NCI-H510A treated with DMSO at 0.1 percent for 48 hours (cell line): Measurements from ENCODE around the gene ZNF682.
A peak's percentile ranks its signal among the peaks of the same experiment; 100 is the strongest.
"Not testable (repeated sequence)": the region's sequence is repeated elsewhere in the genome, so short reads cannot be mapped to it uniquely, and the experiment has no call there.

Experiments
- DNase-seq: peaks from one replicate; lab custom pipeline; 2025; lab: John Stamatoyannopoulos, UW

ZNF682 gene

DNA sequence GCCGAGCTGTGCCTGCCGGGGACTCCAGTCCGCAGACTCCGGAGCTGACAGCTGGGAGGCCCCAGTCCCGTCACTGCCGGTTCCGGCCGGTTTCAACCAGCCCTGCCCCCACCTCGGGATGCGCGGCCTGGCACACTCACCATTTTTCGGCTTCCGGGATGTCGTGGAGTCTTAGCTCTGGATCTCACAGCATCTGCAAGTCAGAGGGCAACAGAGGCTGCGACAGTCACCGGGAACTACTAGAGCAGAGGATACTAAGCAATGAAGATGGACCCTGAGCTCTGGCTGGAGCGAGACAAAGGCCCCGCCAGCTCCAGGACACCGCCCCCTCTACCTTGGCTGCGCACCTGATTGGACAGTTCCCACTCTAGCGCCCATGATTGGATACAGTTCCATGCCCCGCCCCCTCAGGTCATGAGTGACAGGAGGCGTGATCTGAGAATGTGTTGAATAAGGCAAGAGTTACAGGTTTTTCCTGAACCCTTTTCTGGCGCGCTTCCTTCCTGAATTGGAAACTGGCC, at the start of gene ZNF682:
Gene ZNF682 (minus strand): TSS at position 303 of the 521 bp plus-strand sequence. CDS start 160 bp downstream, at position 143.
- peak; percentile 76 for DNase-seq

DNA sequence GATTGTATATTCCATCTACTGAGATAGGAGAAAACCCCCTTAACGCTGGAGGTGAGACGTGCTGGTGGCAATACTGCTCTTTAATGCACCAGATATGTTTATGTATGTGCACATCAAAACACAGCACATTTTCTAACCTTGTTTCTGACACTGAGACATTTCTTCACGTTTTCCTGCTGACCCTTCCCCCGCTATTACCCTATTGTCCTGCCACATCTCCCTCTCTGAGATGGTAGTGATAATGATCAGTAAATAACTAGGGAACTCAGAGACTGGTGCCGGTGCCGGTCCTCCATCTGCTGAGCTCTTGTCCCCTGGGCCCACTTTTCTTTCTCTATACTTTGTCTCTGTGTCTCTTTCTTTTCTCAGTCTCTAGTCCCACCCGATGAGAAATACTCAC, 43.6 kb upstream of the ZNF682 start:
- DNase-seq = not testable (repeated sequence)

DNA sequence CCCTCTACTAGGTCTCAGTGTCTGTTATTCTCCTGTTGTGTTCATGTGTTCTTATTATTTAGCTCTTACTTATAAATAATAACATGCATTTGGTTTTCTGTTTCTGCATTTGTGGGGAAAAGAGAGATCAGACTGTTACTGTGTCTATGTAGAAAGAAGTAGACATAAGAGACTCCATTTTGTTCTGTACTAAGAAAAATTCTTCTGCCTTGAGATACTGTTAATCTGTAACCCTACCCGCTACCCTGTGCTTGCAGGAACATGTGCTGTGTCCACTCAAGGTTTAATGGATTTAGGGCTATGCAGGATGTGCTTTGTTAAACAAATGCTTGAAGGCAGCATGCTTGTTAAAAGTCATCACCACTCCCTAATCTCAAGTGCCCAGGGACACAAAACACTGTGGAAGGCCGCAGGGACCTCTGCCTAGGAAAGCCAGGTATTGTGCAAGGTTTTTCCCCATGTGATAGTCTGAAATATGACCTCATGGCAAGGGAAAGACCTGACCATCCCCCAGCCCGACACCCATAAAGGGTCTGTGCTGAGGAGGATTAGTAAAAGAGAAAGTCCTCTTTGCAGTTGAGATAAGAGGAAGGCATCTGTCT, 43.0 kb upstream of the ZNF682 start:
- DNase-seq = not testable (repeated sequence)

DNA sequence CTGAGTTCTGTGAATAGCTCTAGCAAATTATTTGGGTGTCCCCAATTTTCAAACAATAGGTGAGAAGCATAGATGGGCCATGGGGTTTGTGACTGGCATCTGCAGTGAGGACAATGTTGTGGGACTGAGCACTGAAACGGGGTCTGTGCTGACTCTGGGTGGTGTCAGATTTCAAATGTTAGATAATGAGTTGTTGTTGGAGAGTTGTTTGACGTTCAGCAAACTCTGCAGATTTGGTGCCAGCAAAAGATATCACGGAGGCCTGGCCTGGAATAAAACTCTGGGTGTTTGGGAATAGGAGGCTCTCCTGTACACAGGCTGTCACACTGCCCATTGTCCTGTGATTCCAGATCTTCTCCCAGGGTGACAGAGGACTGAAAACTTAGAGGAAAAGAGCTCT, 41.4 kb upstream of the ZNF682 start:
- no peak for DNase-seq

DNA sequence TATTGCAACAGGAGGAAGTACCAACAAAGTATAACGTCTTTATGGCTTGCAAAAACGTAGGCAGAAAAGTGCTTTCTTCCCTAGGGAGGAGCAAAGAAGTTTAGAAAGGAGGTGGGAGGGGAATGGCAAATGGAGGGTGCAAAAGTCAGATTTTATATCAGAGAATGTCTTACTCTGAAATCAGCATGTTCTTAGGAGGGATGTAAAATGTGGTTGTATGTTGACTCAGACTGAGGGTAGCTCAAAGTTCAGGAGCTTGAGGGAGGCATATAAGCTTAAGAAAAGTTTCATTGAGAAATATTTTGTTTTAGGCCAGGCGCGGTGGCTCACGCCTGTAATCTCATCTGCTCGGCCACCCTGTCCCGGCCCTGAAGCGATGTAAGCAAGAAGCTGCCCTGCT, 40.2 kb upstream of the ZNF682 start:
- no peak for DNase-seq

DNA sequence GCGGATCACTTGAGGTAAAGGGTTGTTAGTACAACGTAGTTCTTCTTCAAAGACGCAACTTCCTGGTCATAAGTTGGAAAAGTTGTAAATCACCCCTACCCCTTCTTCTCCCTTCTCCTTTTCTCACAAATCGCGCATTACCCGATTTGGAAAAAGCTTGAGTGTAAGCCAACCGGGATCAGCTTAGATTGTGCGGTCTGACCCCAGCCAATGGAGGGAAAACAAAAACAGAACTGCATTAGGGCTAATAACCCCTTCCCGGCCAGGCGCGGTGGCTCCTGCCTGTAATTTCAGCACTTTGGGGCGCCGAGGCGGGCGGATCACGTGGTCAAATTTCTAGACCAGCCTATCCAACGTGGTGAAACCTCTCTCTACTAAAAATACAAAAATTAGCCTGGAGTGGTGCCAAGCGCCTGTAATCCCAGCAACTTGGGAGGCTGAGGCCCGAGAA, 39.3 kb upstream of the ZNF682 start:
- no peak for DNase-seq

DNA sequence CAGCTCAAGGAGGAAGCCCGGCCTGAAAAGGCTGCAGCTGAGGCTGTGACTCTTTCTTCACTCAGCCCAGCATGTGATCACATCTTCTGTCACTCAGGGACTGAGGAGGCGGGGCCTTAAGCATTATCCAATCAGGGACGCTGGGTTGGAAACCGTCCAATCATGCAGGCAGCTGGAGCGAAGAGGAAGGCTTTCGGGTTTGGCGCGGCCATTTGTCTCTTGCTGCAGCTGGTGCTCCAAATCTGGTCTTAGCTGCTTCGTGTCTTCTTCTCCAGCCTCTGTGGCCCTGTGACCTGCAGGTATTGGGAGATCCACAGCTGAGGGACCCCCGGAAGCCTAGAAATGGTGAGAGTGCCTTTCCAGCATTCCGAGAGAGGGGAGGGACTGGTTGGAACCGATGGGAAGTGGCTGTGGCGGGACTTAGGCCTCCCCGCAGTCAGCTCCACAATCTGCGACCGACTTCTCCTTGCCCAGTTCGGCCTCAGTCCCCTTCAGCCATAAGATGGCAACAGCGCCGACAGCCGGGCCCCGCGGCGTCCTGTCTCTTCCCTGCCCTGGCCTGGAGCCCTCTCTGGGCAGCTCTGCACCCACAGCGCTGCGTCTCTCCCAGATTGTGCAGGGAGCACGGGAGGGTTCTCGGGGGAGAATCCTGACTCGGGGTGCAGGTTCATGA, 38.6 kb upstream of the ZNF682 start, which contains the start of gene ZNF90:
Gene ZNF90 (plus strand): TSS at position 210 of the 673 bp plus-strand sequence. CDS start 133 bp downstream, at position 343.
- peak; percentile 38 for DNase-seq

DNA sequence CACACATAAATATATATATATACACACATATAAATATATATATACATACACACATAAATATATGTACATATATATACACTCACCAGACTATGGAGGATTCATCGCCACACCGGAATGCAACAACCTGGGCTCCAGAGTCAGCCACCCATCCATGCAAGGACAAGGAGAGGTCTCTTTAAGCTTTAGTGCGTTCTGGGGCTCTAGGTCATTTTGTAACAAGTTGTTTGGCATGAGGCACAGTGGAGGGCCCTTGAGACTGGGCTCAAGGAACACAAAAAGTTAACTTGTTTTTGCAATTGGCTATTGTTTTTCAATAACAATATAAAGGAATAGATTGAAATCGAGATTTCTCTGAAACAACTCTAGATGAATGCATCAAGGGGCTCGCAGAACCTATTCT, 33.6 kb upstream of the ZNF682 start:
- no peak for DNase-seq

DNA sequence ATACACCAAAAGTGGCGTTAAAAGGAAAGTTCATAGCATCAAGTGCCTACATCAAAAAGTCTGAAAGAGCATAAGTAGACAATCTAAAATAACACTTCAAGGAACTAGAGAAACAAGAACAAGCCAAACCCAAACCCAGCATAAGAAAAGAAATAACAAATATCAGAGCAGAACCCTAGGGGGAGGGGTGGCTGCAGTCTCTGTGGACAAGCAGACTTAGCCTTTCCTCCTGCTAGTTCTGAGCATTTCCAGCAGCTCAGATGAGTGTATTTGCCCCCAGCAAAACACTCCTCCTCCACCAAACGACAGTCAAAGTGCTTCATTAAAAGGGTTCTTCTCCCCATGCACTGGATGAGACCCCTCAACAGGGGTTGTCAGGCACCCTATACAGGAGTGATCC, 31.4 kb upstream of the ZNF682 start:
- DNase-seq = no peak

DNA sequence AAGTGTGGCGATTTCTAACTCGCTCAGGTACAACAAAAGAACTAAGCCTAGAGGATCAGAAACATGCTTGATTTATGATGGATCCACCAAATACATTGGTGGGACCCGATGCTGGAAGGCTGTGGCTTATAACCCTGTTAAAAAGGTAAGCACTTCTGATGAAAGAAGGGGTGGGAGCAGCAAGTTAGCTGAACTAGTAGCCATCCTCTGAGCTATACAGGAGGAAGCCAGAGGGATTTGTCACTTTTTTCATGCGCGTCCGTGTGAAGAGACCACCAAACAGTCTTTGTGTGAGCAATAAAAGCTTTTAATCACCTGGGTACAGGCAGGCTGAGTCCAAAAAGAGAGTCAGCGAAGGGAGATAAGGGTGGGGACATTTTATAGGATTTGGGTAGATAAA, 29.3 kb upstream of the ZNF682 start:
- not testable (repeated sequence) for DNase-seq

DNA sequence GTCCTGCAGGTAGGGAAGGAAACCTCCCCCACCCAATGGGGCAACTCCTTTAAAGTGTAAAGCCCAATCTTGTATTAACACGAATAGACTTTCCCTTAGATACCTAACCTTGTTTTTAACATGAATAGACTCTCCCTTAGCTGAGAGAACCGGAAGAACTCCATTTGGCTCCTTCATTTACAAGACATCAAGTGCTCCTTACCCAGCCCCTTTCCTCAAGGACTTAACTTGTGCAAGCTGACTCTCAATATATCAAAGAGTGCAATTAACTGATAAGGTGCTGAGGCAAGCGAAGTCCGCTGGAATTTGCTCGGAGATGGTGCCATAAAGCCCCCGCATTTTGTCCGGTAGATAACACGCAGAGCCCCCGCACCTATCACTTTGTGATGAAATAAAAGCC, 28.6 kb upstream of the ZNF682 start:
- no peak for DNase-seq

DNA sequence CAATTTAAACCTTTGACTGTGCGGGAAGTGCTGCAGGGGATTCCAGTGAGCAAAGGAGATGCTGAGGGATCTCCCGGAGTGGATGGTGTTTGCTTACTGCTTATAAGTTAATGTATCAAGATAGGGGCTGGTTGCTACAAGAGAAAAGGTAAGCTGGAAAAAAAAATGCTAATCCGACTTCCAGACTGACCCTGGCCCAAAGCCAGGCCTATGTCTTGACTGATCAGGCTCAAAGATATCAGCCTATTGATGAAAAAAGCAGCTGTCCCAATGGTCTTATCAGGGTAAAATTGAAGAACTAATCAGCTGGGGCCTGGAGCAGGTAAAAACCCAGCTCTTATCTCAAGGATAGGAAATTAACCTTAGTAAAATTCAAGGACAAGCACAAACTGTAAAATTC, 27.6 kb upstream of the ZNF682 start:
- no peak for DNase-seq

DNA sequence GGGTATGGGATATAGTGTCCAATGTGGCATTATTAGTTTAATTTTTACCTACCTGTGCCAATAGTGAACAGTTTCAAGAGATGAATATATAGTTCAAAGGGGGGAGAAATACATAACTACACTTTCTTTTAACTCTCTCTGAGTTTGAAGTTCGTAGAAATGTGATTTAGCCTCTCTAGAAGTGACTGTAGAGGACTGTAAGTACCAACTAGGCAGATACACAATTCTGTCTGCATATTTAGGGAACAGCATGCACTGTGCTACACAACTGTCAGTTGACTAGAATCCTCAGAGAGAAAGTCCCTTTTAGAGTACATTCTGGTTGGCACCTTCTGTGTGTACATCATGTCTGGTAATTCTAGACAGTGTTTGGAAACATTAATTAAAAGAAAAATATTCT, 21.0 kb upstream of the ZNF682 start:
- no peak for DNase-seq

DNA sequence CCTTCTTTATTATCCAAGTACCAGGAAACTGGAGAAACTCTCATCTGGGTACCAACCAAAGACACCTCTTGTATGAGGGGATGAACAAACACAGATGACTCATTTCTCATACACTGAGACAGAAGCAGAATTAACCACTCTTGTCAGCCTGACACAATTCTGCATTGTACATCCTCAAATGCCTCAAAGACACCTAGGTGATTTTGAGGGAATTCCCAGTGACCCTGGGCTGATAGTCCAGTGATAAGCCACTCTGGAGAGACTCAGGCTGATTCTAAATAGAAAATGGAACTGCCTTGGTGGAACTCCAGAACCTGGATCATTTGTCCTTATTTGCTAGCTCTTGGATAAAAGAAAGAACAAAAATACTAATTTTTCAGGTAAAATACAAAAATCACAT, 19.4 kb upstream of the ZNF682 start:
- not testable (repeated sequence) for DNase-seq

DNA sequence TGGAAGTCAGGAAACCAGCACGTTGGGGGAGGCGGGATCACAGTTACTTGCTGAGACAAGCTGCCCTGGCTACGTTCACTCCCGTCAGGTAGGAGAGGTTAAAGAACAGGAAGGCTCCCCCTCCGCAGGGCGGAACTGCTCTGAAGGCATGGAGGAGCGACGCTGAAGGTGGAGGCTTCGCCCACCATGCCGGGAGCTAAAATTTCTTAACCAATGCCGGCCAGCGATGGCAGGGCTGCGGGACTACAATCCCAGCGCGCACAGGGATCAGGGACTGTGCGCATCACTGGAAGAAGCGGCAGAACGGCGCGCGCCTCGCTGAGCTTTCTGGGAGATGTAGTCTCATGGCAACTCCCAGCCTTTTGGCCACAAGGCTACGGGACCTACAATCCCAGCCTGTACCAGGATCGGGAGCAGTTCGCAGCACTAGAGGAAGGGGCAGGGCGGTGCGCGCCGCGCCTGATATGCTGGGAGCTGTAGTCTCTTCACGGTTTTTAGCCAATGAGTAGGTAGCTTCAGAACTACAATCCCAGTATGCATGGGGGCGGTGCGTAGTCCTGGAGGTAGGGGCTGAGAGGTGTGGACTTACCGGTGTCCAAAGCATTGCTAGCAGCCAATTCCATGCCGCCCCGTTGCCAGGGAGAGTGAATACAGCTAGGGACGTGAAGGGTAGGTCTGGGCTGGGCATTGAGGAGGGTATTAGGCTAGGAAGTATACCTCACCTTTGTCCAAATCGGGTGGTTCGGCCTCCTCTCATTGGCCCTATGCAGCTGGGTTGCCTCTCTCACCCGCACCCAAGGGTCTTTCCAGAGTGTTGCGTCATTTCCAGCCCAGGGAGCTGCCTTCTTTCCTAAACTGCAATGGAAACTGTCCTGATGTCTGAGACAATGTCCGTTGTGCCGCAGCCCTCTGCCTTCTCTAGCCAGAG, 12.8 kb upstream of the ZNF682 start:
- DNase-seq = peak; percentile 88

DNA sequence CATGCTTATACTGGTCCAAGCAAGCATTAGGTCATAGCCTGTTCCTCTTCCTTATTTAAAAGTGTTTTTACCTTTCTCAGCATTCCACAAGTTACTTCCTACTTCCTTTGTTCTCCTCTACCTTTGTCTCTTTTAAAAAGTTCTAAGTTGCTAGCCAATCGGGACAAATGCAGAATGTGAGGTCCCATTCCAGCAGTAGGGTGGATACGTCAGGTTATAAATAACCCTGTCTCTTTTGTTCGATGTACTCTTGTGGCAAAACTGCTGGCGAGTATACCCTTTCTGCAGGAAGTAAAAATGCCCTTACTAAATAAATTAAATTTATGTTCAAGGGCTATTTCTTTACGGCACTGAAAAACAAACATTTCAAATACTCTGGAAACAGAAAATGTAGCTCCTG, 6.4 kb upstream of the ZNF682 start:
- not testable (repeated sequence) for DNase-seq

DNA sequence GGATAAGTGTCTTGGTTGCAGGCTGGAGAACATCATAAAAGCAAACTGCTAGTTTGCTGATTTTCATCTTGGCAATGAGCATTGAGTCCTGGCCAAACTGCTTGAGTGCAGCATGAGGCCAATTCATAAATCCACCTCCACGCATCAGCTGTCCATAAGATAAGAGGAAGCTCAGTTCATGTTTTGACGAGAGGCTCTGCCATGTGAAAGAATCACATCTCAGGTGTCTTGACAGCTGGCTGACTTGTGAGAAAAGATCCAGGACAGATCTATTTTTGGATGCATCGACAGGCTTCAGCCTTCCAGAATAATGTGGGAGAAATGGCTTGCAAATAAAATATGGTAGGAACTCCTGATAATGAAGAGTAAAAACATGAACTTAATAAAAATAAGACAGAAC, 5.4 kb upstream of the ZNF682 start:
- no peak for DNase-seq

DNA sequence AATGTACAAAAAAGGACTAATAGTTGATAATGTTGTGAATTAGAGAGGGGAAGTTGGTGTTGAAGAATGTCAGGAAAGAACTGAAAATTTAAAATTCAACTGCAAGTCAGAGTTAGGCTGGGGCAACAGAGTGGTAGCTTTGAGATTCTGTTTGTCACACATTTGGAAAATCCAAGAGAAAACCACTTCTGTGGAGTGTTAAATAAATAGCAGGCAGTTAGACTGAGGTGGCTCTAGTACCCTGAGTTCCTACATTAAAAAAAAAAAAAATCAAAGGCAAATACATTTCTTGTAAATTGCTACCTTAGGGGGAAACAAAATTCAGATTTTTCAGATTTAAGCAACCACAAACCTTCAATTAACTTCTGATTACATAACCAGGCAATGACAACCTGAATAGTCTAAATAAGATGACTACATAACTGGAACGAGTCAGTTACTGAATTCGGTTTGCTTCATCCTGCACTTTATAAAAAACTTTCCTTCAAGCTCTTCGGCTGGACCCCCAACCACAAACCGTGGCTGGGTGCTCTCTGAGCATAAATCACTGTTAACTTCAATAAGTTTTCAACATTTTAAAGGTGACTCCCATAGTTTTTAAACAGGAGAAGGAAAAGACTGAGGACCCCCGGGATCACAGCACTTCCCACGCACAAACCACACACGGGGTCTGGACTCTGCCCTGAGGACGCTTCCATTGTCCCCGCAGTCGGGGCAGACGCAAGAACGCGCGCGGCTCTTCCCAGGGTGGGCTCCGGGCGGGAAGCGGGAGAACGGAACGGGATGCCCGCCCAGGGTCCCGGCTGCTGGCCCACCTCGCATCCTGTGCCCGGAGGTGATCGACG, 725 bp downstream of the ZNF682 start:
- no peak for DNase-seq

DNA sequence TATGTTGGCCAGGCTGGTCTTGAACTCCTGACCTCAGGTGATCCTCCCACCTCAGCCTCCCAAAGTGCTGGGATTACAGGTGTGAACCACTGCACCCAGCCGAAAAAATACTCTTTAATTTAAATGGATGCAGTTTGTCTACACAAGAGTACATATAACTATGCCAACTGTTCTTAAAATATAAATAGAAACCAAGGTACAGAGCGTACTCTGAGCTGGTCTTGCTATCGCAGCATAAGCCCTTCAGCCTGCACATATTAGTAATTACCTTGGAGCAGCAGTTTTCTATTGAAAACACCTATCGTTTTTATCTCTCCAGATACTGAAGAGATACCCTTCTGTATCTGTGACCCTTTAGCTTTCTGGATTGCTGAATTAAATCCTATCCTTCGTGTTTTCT, 3.4 kb downstream of the ZNF682 start:
- DNase-seq = no peak

DNA sequence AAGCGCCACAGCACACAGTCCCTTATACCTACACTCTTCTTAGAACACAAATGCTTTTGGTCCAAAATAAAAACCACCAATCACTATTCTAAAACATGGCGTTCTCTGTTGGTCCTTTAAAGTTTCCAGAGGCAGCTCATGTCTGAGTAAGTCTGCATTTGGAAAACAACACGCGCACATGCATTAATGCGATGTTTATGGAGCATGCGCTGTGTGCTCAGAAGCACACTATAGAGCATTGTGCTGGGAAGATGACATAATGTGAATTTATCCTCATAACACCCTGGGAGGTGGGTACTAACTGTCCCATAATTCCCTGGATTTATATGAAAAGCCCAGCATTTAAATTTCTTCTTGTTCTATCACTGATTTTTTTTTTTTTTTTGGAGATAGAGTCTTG, 10.7 kb downstream of the ZNF682 start:
- DNase-seq = no peak

DNA sequence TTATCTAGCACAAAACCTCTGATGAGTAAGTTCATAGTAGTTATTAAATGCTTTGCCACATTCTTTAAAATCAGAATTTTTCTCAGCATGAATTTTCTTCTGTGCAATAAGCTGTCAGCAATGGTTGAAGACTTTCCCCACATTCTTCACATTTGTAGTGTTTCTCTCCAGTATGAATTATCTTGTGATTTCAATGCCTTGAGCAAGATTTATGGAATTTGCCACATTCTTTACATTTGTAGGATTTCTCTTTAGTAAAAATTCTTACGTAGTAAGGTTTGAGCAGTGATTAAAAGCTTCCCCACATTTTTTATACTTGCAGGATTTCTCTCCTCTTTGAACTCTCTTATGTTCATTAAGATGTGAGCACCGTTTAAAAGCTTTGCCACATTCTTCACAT, 33.6 kb downstream of the ZNF682 start:
- no peak for DNase-seq
